Globus pallidus (tissue), 1 donor: ENCODE data around the gene KRTAP5-3.
"Not testable (repeated sequence)": the region's sequence is repeated elsewhere in the genome, so short reads cannot be mapped to it uniquely, and the experiment has no call there.

Experiments used
- DNase-seq: peaks from one replicate; pipeline ENCODE4 v3.0.0-alpha.2; 2015; ENCODE audit warnings: low spot score

Gene KRTAP5-3

DNA sequence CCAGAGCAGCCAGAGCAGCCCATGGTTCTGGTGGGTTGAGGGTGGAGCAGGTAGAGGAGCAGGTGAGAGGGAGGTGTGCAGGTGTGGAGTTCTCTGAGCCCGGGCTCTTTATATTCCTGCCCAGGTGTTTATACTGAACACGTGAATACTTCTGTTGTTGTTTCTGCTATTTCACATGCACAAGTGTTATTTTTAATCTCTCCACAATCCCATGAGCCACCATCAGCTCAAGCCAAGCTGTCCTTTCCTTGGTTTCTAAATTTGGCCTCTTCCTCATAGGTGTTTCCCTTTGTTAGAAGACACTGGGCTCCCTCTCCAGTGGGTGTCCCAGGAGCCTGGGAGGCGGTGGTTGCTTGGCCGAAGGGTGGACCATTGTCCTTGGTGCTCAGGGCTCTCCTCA is at the start of gene KRTAP5-3:
KRTAP5-3 (minus strand) TSS at position 101 of the 400 bp plus-strand sequence; CDS start at position 23, 78 bp downstream.
- no peak for DNase-seq

DNA sequence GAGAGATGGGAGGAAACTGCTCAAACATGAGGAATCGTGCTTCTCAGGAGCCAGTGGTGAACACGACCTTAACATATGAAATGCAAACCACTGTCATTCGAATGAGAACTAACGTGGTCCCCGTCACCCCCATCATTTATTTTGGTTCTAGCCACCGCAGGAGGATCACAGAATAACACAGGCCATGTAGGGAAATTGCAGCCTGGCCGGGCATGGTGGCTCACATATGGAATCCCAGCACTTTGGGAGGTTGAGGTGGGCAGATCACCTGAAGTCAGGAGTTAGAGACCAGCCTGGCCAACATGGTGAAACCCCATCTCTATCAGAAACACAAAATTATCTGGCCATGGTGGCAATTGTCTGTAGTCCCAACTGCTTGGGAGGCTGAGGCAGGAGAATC is 48.4 kb upstream of the KRTAP5-3 start:
- no peak for DNase-seq

DNA sequence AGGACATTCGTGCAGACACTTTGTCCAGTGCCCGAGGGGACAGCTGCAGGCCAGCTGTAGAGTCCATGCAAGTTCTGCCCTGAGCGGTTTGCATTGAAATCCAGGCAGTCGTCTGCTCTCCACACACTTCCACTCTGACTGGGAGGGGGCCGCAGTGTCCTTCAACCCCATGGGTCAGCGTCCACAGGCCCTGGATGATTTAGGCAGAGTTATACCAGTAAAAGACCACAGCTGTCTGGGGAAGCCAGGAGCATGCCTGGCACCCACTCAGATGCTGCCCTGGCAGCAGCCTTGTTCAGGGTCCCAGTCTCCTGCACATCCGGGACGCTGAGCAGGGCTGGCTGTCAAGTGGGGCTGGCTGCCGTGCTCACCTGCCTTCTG is 47.8 kb upstream of the KRTAP5-3 start:
- no peak for DNase-seq

DNA sequence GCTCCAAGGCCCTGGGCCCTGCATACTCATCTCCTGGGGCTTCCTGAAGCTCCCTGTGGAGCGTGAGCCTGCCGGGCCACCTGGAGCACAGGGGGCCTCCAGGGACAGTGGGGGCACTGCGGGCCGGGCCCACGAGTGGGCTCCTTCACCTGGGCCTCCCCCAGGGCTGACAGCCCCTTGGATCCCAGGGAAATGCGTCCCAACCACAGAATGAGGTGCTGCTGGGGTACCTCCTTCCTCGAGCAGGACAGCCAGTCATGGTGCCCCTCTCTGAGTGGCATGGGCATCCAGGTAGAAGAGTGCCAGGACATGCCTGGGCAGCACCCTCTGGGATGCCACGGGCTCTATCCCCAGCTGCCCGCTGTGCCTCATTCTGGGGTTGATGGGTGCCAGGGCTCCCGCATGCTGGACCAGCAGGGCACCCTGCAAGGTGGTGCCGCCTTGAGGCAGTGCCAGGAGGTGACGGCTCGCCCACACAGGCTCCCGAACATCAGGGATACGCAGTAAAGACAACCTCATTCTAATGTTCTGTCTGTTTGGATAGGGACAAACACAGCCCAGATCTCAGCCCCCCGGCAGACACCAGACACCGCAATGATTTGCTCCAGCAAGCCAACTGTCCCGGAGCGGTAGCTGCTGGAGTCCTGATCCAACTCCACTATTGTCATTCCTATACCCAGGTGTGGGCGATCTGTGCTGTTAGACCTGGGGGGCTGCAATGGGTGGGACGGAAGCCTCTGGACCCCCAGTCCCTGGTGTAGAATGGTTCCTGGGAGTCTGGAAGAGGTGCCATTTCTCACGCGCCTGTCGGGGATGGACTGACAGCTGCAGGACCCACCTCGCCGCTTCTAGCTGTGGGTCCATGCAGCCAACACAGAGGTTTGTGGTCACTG is 47.2 kb upstream of the KRTAP5-3 start:
- DNase-seq: no peak

DNA sequence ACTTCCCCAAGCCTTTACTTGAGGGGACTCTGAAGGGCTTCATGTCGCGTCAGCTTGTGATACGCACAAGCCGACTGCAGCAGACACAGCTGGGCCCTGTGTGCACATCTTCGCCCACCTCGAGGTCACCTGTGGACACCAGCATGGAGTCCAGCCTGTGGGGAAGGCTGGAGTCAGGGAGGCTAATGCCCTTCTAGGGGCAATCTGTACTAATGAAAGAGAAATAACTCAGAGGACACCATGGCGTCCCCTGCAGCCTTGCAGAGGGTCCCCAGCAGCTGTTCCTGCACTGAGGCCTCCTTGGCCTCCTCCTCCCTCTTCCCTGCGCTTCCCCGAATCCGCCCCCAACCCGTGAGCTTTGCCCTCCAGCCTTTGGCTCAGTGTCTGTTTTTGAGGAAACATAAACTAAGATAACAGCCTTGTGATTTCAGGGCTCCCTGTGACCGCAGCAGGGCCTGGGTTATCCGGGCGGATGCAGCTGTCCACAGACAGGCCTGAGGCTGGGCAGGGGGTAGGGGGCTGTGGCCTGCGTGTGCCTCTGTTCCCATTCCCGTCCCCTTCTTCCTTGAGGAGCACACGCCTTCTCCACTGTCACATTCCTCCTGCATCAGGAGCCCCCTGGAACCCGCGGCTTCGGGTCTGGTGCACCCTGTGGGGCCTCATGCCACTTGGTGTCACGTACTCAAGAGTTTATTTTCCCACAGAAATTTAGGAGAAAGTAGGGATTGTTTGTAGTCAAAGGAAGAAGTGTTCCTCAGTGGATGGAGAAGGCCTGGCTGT is 46.3 kb upstream of the KRTAP5-3 start:
- no peak for DNase-seq

DNA sequence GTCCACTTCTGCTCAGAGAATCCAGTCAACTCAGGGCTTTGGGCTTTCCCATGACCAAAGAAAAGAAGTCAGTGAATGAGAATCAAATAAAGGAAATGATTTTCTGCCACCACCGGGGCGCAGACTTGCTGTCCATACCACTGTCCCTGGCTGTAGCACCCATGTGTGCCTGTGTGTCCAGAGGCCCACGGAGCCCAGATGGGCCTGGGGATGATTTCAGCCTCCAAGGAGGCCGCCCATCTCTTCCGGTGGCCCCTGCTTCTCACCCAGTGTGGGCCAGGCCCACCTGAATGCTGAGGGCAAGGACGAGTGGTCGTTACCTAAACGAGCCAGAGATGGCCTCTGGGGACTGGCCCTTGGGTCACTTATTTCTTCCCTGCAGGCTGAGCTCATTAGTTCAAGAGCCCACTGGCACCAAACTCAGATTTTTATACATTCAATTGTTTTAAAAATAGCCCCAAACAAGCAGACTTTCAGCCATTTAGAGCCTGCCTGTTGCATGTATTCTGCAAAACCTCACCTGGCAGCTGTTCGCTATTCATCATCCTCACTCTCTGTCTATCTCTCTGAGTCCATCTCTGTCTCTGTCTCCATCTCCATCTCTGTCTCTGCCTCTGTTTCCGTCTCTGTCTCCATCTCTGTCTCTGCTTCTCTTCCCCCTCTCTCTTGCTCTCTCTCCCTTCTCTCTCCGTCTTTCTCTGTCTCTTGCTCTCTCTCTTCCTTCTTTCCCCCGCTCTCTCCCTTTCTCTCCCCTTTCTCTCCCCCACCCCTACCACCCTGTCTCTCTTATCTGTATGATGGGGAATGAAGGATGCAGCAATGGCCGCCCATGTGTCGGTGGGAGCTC is 45.5 kb upstream of the KRTAP5-3 start:
- DNase-seq: no peak

- peak; percentile 49 for DNase-seq
These were observed 44.7 kb upstream of the KRTAP5-3 start for GRCh38 chr11:1652771-1653540.

- DNase-seq: no peak
These were observed 44.1 kb upstream of the KRTAP5-3 start for GRCh38 chr11:1652442-1652770.

DNA sequence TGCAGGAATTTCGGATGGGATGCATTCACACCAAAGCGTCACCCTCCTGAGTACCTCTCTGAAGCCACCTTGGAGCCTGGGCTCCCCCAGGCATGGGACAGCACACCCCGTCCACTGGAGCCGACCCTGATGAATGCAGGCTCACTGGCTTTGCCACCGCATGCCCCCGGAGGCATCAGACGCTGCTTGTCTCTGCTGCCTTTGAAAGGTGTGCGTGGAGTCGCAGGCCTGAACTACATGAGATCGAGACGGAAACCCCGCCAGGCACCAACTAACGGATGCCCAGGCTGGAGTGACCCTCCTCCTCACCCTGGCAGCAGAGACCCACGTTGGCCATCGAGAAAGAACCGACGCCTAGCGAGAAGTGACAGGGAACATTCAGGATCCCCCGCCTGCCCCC is 43.8 kb upstream of the KRTAP5-3 start:
- DNase-seq: no peak

DNA sequence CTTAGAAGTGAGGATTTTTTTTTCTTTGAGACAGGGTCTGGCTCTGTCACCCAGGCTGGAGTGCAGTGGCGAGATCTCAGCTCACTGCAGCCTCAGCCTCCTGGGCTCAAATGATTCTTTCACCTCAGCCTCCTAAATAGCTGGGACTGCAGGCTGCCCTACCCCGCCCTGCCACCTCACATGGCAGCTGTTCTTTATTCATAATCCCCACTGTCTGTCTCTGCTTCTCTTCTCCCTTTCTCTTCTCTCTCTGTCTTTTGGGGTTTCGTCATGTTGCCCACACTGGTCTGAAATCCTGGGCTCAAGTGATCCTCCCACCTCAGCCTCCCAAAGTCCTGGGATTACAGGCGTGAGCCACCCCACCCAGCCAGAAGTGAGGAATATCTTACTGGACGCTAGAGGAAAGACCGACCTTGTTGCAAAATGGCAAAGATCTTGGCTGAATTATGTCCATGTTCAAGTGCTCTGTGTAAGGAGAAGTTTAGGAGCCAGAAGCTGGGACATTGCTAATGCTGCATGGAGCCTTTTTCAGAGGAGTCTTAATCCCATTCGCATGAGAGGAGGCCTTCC is 43.2 kb upstream of the KRTAP5-3 start:
- DNase-seq: no peak

DNA sequence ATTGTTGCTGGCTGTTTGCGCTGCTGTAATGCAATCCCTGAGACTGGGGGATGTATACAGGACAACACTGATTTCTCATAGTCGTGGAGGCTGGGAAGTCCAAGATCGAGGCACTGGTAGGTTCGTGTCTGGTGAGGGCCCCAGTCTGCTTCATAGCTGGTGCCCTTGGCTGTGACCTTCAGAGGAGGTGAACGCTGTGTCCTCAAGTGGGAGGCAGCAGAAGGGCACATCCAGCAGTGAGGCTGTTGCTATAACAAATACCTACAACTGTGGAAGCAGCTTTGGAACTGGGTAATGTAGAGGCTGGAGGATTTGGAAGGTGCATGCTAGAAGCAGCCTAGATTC is 42.6 kb upstream of the KRTAP5-3 start:
- no peak for DNase-seq

DNA sequence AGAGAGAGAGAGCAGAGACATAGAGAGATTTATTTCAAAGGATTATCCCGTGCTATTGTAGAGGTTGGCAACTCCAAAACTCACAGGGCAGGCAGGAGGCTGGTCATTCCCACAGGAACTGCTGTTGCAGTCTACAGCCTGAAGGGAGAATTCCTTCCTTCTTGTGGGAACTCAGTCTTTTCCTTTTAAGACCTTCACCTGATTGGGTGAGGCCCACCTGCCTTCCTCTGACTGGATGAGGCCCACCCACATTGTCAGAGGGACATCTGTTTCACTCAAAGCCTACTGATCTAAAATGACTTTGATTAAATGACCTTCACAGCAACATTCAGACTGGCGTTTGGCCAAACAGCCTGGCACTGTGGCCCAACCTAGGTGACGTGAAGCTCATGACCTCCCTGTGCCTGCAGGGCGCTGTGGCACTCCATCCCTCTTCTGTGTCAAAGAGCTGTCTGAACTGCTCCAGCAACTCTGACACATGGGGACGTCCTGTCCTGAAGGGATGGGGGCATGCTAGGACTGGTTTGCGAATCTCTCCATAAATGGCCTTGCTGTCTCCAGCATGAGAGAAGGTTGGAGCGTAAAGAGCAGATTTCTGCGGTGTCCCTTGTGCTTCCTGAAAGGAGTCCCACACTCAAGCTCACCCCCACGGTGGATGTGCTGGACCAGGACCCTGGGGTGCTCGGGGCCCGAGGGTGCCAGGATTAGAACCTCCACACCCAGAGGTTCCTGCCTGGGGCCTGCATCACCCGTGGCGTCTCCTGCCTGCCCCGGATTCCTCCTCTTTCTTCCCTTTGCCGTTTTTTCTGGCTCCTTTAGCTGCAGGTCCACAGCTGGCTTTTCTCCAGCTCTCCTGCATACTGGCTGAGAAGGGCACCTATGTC is 42.0 kb upstream of the KRTAP5-3 start:
- no peak for DNase-seq

DNA sequence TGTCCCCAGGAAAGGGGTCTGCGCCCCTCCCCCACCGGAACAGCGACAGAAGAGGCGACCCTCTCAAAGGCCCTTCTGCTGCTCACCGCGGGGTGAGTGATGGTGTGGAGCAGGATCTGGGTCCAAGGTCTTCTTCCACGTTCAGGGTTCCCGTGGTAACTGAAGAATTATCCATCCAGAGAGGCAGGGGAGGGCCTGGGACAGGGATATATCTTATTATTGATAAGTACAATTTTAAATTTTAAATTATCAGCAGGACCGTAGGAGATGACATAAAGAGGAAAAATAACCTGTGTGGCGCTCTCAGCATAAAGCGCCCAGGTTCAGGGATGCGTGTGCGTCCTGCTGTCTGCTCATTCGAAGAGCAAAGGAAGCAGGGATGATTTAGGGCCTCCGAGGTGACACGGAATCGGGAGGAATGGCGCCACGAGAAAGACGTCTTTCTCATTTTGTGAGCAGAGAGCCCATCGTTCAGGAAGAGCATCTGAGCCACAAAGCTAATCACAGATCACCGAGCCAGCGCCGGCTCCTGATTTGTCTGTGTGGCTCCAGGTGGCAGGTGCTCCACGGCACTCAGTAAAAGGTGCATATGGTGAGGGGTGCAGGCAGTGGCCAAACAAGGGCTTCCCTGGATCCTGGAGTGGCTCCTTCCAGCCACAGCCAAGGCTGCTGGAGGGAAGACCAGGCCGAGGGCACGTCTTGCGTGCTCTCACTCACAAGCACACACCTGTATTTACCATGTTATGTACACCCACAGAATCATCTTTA is 40.6 kb upstream of the KRTAP5-3 start:
- no peak for DNase-seq

GRCh38 chr11:1647901-1648652 is 39.8 kb upstream of the KRTAP5-3 start:
- no peak for DNase-seq

DNA sequence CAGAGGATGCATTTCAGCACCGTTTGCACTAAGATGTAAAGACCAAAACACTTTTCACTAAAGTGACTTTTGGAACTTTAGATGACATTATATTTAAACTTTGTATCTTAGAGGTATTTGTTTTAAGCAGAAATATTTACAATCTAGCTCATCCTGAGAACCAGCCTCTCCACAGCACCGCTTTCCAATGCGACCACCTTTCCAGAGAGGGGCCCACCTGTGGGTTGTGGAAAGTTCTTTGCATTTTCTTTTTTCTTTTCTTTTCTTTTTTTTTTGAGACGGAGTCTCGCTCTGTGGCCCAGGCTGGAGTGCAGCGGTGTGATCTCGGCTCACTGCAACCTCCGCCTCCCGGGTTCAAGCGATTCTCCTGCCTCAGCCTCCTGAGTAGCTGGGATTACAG is 38.3 kb upstream of the KRTAP5-3 start:
- DNase-seq: not testable (repeated sequence)

- DNase-seq: no peak
These were observed 37.1 kb upstream of the KRTAP5-3 start for GRCh38 chr11:1645357-1645821.

DNA sequence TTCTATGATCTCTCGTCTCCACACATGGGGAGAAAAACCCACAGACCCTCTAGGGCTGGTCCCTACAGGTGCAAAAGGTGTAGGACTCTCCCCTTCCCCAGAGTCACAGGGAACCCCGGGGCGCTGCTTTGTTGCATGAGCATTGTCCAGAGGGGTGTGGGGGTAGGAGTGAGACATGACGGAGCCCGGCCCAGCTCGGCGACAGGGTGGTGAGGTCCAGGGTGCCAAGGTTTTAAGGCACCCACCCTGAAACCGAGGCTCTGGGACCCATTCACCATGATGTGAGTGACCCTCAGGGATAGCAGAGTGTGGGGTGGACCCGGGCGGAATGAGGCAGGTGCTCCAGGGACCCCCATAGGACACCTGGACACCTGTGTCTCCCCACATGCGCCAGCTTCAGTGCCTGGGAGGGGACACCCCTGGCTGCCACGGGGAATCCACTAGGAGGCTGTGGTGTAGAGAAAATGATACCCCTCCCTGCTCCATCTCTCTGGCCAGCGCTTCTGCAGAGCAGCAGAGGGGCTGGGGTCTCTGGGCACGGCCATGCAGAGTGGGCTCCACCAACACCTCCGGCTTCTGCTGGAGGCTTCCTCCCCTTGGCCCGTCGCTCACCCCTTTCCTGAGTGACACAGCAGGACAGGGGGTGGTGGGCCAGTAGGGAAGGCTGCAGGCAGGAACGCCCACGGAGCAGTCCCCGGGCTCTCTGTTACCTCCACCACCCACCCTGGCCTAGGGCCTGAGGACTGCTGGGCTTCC is 36.5 kb upstream of the KRTAP5-3 start:
- no peak for DNase-seq

GRCh38 chr11:1643146-1643690 is 35.0 kb upstream of the KRTAP5-3 start:
- DNase-seq: no peak
